HepG2 (cell line): ENCODE measurements around the gene DSTN. TPM values are rescaled to one million over a fixed set of nuclear protein-coding genes. Genes with fewer than 3 reads are reported as not detected.

Experiments used
- ATM ChIP-seq: fragments of 450-650 bp; IDR thresholded peaks from 2 replicates; pipeline ENCODE4 v1.7.1; 2017; ENCODE audit warnings: mild to moderate bottlenecking, borderline replicate concordance
- CEBPB ChIP-seq: IDR thresholded peaks from 2 replicates; pipeline ENCODE4 v1.6.1; 2011; ENCODE audit warnings: low read depth, low read length, improper control_type of control experiment, borderline replicate concordance
- CENPT ChIP-seq: sonication (generic); formaldehyde crosslinking; IDR thresholded peaks from 2 replicates; pipeline ENCODE4 v1.8.0; 2022; ENCODE audit warnings: low read depth, mild to moderate bottlenecking, moderate library complexity, missing genetic modification reagents
- E2F1 ChIP-seq: sonication (generic); formaldehyde crosslinking; IDR thresholded peaks from 2 replicates; pipeline ENCODE4 v1.5.0; 2020; ENCODE audit warnings: missing genetic modification reagents
- E2F5 ChIP-seq: sonication (generic); formaldehyde crosslinking; conservative IDR thresholded peaks from 2 replicates; pipeline ENCODE4 v1.4.0; 2020; ENCODE audit warnings: missing genetic modification reagents
- ERF ChIP-seq: IDR thresholded peaks from 2 replicates; pipeline ENCODE4 v1.6.1; 2018; ENCODE audit warnings: missing biosample characterization, missing genetic modification reagents
- FOXJ3 ChIP-seq: sonication (generic); formaldehyde crosslinking; IDR thresholded peaks from 2 replicates; pipeline ENCODE4 v1.4.0; 2020; ENCODE audit warnings: missing genetic modification reagents, mild to moderate bottlenecking, borderline replicate concordance
- IRF9 ChIP-seq: sonication (generic); formaldehyde crosslinking; IDR thresholded peaks from 2 replicates; pipeline ENCODE4 v1.8.0; 2022; ENCODE audit warnings: missing genetic modification reagents, mild to moderate bottlenecking, borderline replicate concordance
- MAFK ChIP-seq, 2 experiments: IDR thresholded peaks in 1 of 2; conservative IDR thresholded peaks in 1 of 2; 2 replicates each; pipeline ENCODE4 v1.6.1; 2011; ENCODE audit warnings: improper control_type of control experiment in 2 of 2, low read length in 2 of 2
- MZF1 ChIP-seq: sonication (generic); formaldehyde crosslinking; IDR thresholded peaks from 2 replicates; pipeline ENCODE4 v1.8.1; 2023; ENCODE audit warnings: mild to moderate bottlenecking, missing genetic modification reagents, borderline replicate concordance
- SRY ChIP-seq: sonication (generic); formaldehyde crosslinking; IDR thresholded peaks from 2 replicates; pipeline ENCODE4 v1.8.0; 2022; ENCODE audit warnings: mild to moderate bottlenecking, missing genetic modification reagents
- TP53 ChIP-seq: sonication (generic); formaldehyde crosslinking; conservative IDR thresholded peaks from 2 replicates; pipeline ENCODE4 v1.4.0; 2020; ENCODE audit warnings: missing genetic modification reagents
- USF2 ChIP-seq, 2 experiments: sonication (generic) in 1 of 2; formaldehyde crosslinking in 1 of 2; IDR thresholded peaks; 2 replicates each; pipeline versions ENCODE4 v1.5.1 to v1.6.1; 2011 to 2020; ENCODE audit warnings: borderline replicate concordance in 1 of 2, low read depth in 1 of 2, low read length in 1 of 2, mild to moderate bottlenecking in 1 of 2, missing genetic modification reagents in 1 of 2, moderate library complexity in 1 of 2
- ZBTB25 ChIP-seq: IDR thresholded peaks from 2 replicates; pipeline ENCODE4 v1.6.1; 2018; ENCODE audit warnings: missing genetic modification reagents
- ZNF225 ChIP-seq: sonication (generic); formaldehyde crosslinking; IDR thresholded peaks from 2 replicates; pipeline ENCODE4 v1.4.0; 2020; ENCODE audit warnings: mild to moderate bottlenecking, missing genetic modification reagents
- ZNF331 ChIP-seq: sonication (generic); formaldehyde crosslinking; IDR thresholded peaks from 2 replicates; pipeline ENCODE4 v1.4.0; 2020; ENCODE audit warnings: missing genetic modification reagents
- ZNF367 ChIP-seq: sonication (generic); formaldehyde crosslinking; IDR thresholded peaks from 2 replicates; pipeline ENCODE4 v1.4.0; 2020; ENCODE audit warnings: missing genetic modification reagents, borderline replicate concordance
- ZNF562 ChIP-seq: sonication (generic); formaldehyde crosslinking; IDR thresholded peaks from 2 replicates; pipeline ENCODE4 v1.8.0; 2022; ENCODE audit warnings: missing genetic modification reagents, borderline replicate concordance
- ZNF740 ChIP-seq: sonication (generic); formaldehyde crosslinking; IDR thresholded peaks from 2 replicates; pipeline ENCODE4 v1.4.0; 2020; ENCODE audit warnings: missing genetic modification reagents
- ZNF766 ChIP-seq: sonication (generic); formaldehyde crosslinking; IDR thresholded peaks from 2 replicates; pipeline ENCODE4 v1.5.0; 2020; ENCODE audit warnings: missing genetic modification reagents, borderline replicate concordance
- ZSCAN22 ChIP-seq: sonication (generic); formaldehyde crosslinking; IDR thresholded peaks from 2 replicates; pipeline ENCODE4 v1.4.0; 2020; ENCODE audit warnings: mild to moderate bottlenecking, missing genetic modification reagents
- polyA plus RNA-seq, 8 experiments: library from polyadenylated mRNA; depleted of rRNA in 3 of 8; stranded (reverse) in 7 of 8; unstranded in 1 of 8; fragments of >200 nt; fragmentation: Illumina TruSeq in 4 of 8; extraction: Trizol in 4 of 8; gene quantifications; 2 replicates each; pipeline versions ENCODE4 v1.2.1 to v1.2.3, GENCODE V29; 2011 to 2016; ENCODE audit warnings: low read depth in 4 of 8, missing spikeins in 1 of 8, mixed read lengths in 1 of 8; ENCODE audit not compliant: insufficient read depth in 1 of 8
- total RNA-seq, 5 experiments: library from RNA; depleted of rRNA; stranded (reverse); fragments of >200 nt; fragmentation: Illumina TruSeq; extraction: Trizol; gene quantifications; 2 replicates each; pipeline ENCODE4 v1.2.3, GENCODE V29; 2016; ENCODE audit warnings: low read depth in 1 of 5

Gene DSTN
- total and polyA plus RNA-seq, 2 of the 13 experiments (the other 11 are each of a cell fraction or from before 2014, with no cell fraction given): 27.6 to 106 TPM

- TF ChIP-seq MAFK (conservative IDR thresholded peaks at IDR 0.05 in 1 of 2, IDR thresholded peaks at IDR 0.05 in 1 of 2; ENCODE audit: low read length in 2 of 2) (no peak), ZSCAN22 (CRISPR knock-in tag) (no peak), USF2 (IDR thresholded peaks at IDR 0.05; ENCODE audit: low read depth, low read length) (no peak), USF2 (CRISPR knock-in tag; IDR thresholded peaks at IDR 0.05; ENCODE audit: borderline replicate concordance) (no peak), FOXJ3 (CRISPR knock-in tag) (no peak), ZNF367 (no peak), CENPT (CRISPR knock-in tag) (no peak), ZNF331 (0 out of 2 replicates have a peak, but pooled peaks have one; percentile 13), ATM (no peak), TP53 (CRISPR knock-in tag) (no peak), ZNF766 (no peak), ZBTB25 (CRISPR knock-in tag) (no peak), CEBPB (no peak), IRF9 (CRISPR knock-in tag) (no peak), ZNF562 (no peak), MZF1 (no peak), ZNF225 (no peak), E2F5 (CRISPR knock-in tag) (no peak), ERF (no peak), E2F1 (CRISPR knock-in tag) (no peak), SRY (CRISPR knock-in tag) (no peak), ZNF740 (CRISPR knock-in tag) (no peak)
Measured at GRCh38 chr20:17646209-17646960, 76.5 kb downstream of the DSTN start (continued).
